Vagina (tissue), 2 donors: Measurements from ENCODE around the gene DUSP28.

Experiments used
- CTCF ChIP-seq, 3 experiments: fragments of 450-650 bp in 2 of 3; fragments of 200-600 bp in 1 of 3; sonication (generic) in 1 of 3; IDR thresholded peaks; one replicate each; pipeline ENCODE4 v1.5.1; 2017 to 2019; ENCODE audit warnings: antibody characterized with exemption in 3 of 3, mild to moderate bottlenecking in 2 of 3, moderate library complexity in 2 of 3
- POLR2AphosphoS5 ChIP-seq, 2 donors: sonication (generic); formaldehyde crosslinking; IDR thresholded peaks; one replicate each; pipeline ENCODE4 v1.9.0; 2017; ENCODE audit warnings: antibody characterized with exemption in 2 of 2, mild to moderate bottlenecking in 2 of 2, low read depth in 1 of 2; ENCODE audit not compliant: insufficient read depth in 1 of 2

- no peak for TF ChIP-seq CTCF (IDR thresholded peaks at IDR 0.05)
- no peak for TF ChIP-seq POLR2AphosphoS5 (IDR thresholded peaks at IDR 0.05; ENCODE audit: insufficient read depth in 1 of 2, low read depth in 1 of 2)
Observed at GRCh38 chr2:240585681-240586197, 25.6 kb downstream of the DUSP28 start.
